ENCODE results near the gene IKZF1.

Gene IKZF1

GRCh38 chr7:50418086-50418515, 113.6 kb downstream of the IKZF1 start:
- no peak for FAIRE-seq

- no peak for FAIRE-seq
Measured at GRCh38 chr7:50418526-50419290, 114.2 kb downstream of the IKZF1 start.

GRCh38 chr7:50421043-50421442, 116.5 kb downstream of the IKZF1 start:
- FAIRE-seq: no peak

GRCh38 chr7:50422858-50423257, 118.3 kb downstream of the IKZF1 start:
- no peak for FAIRE-seq

GRCh38 chr7:50423860-50424259, 119.3 kb downstream of the IKZF1 start:
- FAIRE-seq: no peak

GRCh38 chr7:50425318-50425717, 120.8 kb downstream of the IKZF1 start:
- FAIRE-seq: no peak

GRCh38 chr7:50426280-50427045, 121.9 kb downstream of the IKZF1 start:
- no peak for FAIRE-seq

GRCh38 chr7:50427518-50427917, 123.0 kb downstream of the IKZF1 start:
- no peak for FAIRE-seq

GRCh38 chr7:50428911-50429310, 124.4 kb downstream of the IKZF1 start:
- FAIRE-seq: no peak

GRCh38 chr7:50431316-50431715, 126.8 kb downstream of the IKZF1 start:
- peak; percentile 9 for FAIRE-seq

GRCh38 chr7:50431722-50432305, 127.3 kb downstream of the IKZF1 start:
- no peak for FAIRE-seq

GRCh38 chr7:50436133-50436806, 131.8 kb downstream of the IKZF1 start:
- no peak for FAIRE-seq

GRCh38 chr7:50446542-50446960, 142.0 kb downstream of the IKZF1 start:
- FAIRE-seq: no peak

GRCh38 chr7:50448823-50449222, 144.3 kb downstream of the IKZF1 start:
- no peak for FAIRE-seq

GRCh38 chr7:50449501-50449880, 145.0 kb downstream of the IKZF1 start:
- no peak for FAIRE-seq

- FAIRE-seq: no peak
Measured at GRCh38 chr7:50449881-50450589, 145.5 kb downstream of the IKZF1 start, which contains the start of gene FIGNL1. TSS of gene FIGNL1 (minus strand) at chr7:50450350. CDS start at chr7:50447287, 3,063 bp downstream.

- no peak for FAIRE-seq
Measured at GRCh38 chr7:50450590-50451032, 146.1 kb downstream of the IKZF1 start.
